Esophagus (tissue), 2 donors: ENCODE data around the gene RNF144A. TPM values are rescaled to one million over a fixed set of nuclear protein-coding genes. Genes with fewer than 3 reads are reported as not detected.

Source experiments
- H3K27ac ChIP-seq, 2 donors: one replicate each; pipeline ENCODE4 v1.5.1; 2013; ENCODE audit warnings: low read depth in 2 of 2, mild to moderate bottlenecking in 2 of 2, inconsistent platforms in 1 of 2, low read length in 1 of 2, moderate library complexity in 1 of 2
- H3K27me3 ChIP-seq, 2 donors: one replicate each; pipeline ENCODE4 v1.6.1; 2013; ENCODE audit warnings: low read length in 2 of 2, control low read depth in 1 of 2, mild to moderate bottlenecking in 1 of 2; ENCODE audit not compliant: insufficient read depth in 2 of 2, control insufficient read depth in 1 of 2
- H3K36me3 ChIP-seq, 2 donors: one replicate each; pipeline ENCODE4 v1.6.1; 2013; ENCODE audit warnings: low read length in 1 of 2; ENCODE audit not compliant: control insufficient read depth in 2 of 2, insufficient read depth in 2 of 2
- H3K4me1 ChIP-seq, 2 donors: one replicate each; pipeline ENCODE4 v1.6.1; 2013; ENCODE audit warnings: low read length in 1 of 2; ENCODE audit not compliant: control insufficient read depth in 2 of 2, insufficient read depth in 2 of 2
- H3K4me3 ChIP-seq, 2 donors: one replicate each; pipeline ENCODE4 v1.5.1; 2013; ENCODE audit warnings: low read length in 2 of 2, mild to moderate bottlenecking in 2 of 2, low read depth in 1 of 2, moderate library complexity in 1 of 2
- H3K9me3 ChIP-seq, 2 donors: one replicate each; pipeline ENCODE4 v1.6.1; 2013; ENCODE audit warnings: mild to moderate bottlenecking in 2 of 2, low read depth in 1 of 2, low read length in 1 of 2, moderate library complexity in 1 of 2; ENCODE audit not compliant: control insufficient read depth in 2 of 2, insufficient read depth in 1 of 2
- WGBS, 2 donors: extraction: QIAGEN DNeasy Blood & Tissue Kit; methylation state at CpG; one replicate each; pipeline ENCODE4 v1.1.7; 2013; 5-methylcytosine and 5-hydroxymethylcytosine counted together
- polyA plus RNA-seq, 2 donors: library from polyadenylated mRNA; stranded (reverse); fragments of 200-250 nt; gene quantifications; one replicate each; pipeline ENCODE4 v1.2.3, GENCODE V29; 2013
- donor health status: healthy with polysubstance abuse.
- donor health status: Bipolar disorder and iron deficiency.

The RNF144A gene
- polyA plus RNA-seq, 2 donors = 2.0 to 2.4 TPM

DNA sequence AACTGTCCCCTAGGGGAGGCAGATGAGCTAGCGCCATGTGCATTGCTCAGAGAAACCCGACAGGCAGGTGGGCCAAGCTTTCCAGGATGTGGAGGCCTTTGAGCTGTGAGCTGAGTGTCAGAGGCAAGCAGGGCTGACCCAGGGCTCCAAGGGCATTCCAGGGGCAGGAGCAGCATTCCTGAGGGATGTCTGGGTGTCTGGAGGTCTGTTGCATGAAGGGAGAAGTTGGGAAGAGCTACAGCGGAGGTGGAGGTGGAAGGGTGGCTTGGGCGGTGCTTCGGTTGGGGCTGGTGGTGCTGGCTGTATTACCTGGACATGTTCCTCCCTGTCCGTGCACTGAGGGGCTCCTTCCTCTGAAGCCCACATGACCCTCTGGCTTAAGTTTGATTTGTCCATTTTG is 102.8 kb downstream of the RNF144A start:
- no peaks in the 10 kb centered on the region for H3K27me3 ChIP-seq
- no peak overlapping the region for H3K4me3 ChIP-seq
- H3K4me1 ChIP-seq = peaks cover 0 to 3% of the 10 kb centered on the region in 2 donors
- no peaks in the 10 kb centered on the region for H3K9me3 ChIP-seq
- no peak overlapping the region for H3K27ac ChIP-seq
- H3K36me3 ChIP-seq = peaks cover 3 to 10% of the 10 kb centered on the region in 2 donors
- 95 to 96% methylated on average over 6 of the region's 6 CpGs for WGBS, 2 donors

DNA sequence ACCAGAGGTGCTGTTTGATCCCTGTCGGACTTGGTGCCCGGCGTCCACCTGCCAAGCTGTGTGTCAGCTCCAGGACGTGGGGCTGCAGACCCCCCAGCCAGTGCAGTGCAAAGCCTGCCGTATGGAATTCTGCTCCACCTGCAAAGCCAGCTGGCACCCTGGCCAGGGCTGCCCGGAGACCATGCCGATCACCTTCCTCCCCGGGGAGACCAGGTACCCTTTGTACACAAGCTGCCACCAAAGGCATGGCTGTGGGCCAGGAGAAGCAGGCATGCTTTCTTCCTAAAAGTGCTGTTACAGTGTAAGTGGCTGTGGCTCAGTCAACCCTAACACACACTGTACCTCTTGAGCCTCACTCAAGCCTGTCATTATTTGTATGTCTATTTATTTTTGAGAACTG is 103.3 kb downstream of the RNF144A start:
- Histone ChIP-seq H3K27ac (no peak overlapping the region), H3K4me3 (no peak overlapping the region), H3K27me3 (no peaks in the 10 kb centered on the region), H3K4me1 (peaks cover 0 to 3% of the 10 kb centered on the region in 2 donors), H3K36me3 (peaks cover 3 to 10% of the 10 kb centered on the region in 2 donors), H3K9me3 (no peaks in the 10 kb centered on the region)
- WGBS, 2 donors = 84 to 94% methylated on average over 8 of the region's 8 CpGs

- WGBS, 2 donors = 77 to 83% methylated on average over 11 of the region's 11 CpGs
- no peaks in the 10 kb centered on the region for H3K9me3 ChIP-seq
- H3K4me1 ChIP-seq = peaks cover 0 to 3% of the 10 kb centered on the region in 2 donors
- H3K27me3 ChIP-seq = no peaks in the 10 kb centered on the region
- H3K27ac ChIP-seq = no peak overlapping the region
- peaks cover 3 to 10% of the 10 kb centered on the region in 2 donors for H3K36me3 ChIP-seq
- H3K4me3 ChIP-seq = no peak overlapping the region
Measured at GRCh38 chr2:7020939-7021470, 103.8 kb downstream of the RNF144A start.

DNA sequence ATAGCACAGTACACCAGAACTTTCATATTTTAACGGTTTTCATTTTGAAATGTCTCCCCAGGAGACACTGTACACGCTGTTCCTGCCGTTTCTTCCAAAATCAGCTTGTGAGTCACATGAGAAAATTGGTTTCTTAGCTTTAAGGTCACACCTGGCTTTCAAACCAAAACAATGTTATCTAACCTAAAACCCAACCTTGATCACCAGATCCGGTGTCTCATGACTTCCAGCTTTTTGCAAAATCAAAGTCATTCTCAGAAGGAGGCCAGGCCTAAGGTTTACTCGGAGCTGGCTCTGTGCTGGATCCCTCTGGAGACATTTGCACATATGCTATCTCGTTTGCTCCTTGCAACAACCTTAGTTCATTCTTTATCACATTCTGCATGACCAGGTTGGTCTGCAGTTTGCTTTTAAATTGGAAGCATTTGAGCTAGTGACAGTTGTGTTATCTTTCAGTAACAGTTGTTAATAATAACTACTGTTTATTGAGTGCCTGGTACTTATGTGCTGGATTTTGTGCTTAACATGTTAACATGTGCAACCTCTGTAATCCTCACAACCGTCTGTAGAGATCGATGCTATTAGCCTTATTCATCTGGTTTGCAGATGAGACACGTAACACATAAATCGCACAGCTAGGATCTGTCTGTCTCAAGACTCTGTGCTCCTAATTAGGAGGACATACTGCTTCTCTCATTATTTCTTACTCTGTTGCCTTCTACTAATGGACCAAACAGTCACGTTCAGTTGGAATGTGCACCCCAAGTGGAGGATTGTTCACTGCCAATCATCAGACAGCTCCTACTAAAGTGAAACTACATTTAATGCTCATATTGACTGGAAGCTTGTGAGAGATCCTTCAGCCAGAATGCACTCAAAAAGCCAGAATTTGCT is 105.5 kb downstream of the RNF144A start:
- H3K27ac ChIP-seq = no peak overlapping the region

GRCh38 chr2:7023542-7023941 is 106.3 kb downstream of the RNF144A start:
- Histone ChIP-seq H3K36me3 (peaks cover 3 to 8% of the 10 kb centered on the region in 2 donors), H3K27ac (no peak overlapping the region), H3K4me1 (no peaks in the 10 kb centered on the region), H3K9me3 (no peaks in the 10 kb centered on the region), H3K4me3 (no peak overlapping the region), H3K27me3 (no peaks in the 10 kb centered on the region)
- 61 to 74% methylated on average over 2 of the region's 2 CpGs for WGBS, 2 donors

More for the DNA sequence above, 105.5 kb downstream of the RNF144A start:
- H3K9me3 ChIP-seq = no peaks in the 10 kb centered on the region
- 59 to 76% methylated on average over 11 of the region's 11 CpGs for WGBS, 2 donors
- H3K27me3 ChIP-seq = no peaks in the 10 kb centered on the region
- peaks cover 3 to 8% of the 10 kb centered on the region in 2 donors for H3K36me3 ChIP-seq
- H3K4me1 ChIP-seq = no peaks in the 10 kb centered on the region
- H3K4me3 ChIP-seq = no peak overlapping the region

GRCh38 chr2:7024261-7024660 is 107.0 kb downstream of the RNF144A start:
- Histone ChIP-seq H3K27me3 (no peaks in the 10 kb centered on the region), H3K4me1 (no peaks in the 10 kb centered on the region), H3K36me3 (peaks cover 3 to 8% of the 10 kb centered on the region in 2 donors), H3K9me3 (no peaks in the 10 kb centered on the region), H3K4me3 (no peak overlapping the region), H3K27ac (no peak overlapping the region)
- WGBS, 2 donors = 82 to 92% methylated on average over 18 of the region's 18 CpGs

GRCh38 chr2:7025082-7025481 is 107.9 kb downstream of the RNF144A start:
- no peaks in the 10 kb centered on the region for H3K9me3 ChIP-seq
- H3K36me3 ChIP-seq = peaks cover 3 to 13% of the 10 kb centered on the region in 2 donors
- no peak overlapping the region for H3K27ac ChIP-seq
- H3K4me1 ChIP-seq = no peaks in the 10 kb centered on the region
- no peak overlapping the region for H3K4me3 ChIP-seq
- H3K27me3 ChIP-seq = no peaks in the 10 kb centered on the region
- 92 to 95% methylated on average over 9 of the region's 9 CpGs for WGBS, 2 donors

GRCh38 chr2:7026742-7027141 is 109.5 kb downstream of the RNF144A start:
- H3K36me3 ChIP-seq = peaks cover 3 to 11% of the 10 kb centered on the region in 2 donors

GRCh38 chr2:7027411-7027810 is 110.2 kb downstream of the RNF144A start:
- peaks cover 0 to 2% of the 10 kb centered on the region in 2 donors for H3K4me1 ChIP-seq
- no peak overlapping the region for H3K4me3 ChIP-seq
- WGBS, 2 donors = 31 to 54% methylated on average over 4 of the region's 4 CpGs
- H3K36me3 ChIP-seq = peaks cover 3 to 13% of the 10 kb centered on the region in 2 donors
- no peaks in the 10 kb centered on the region for H3K27me3 ChIP-seq
- H3K27ac ChIP-seq = no peak overlapping the region
- H3K9me3 ChIP-seq = peaks cover 0 to 4% of the 10 kb centered on the region in 2 donors

More at GRCh38 chr2:7026742-7027141, 109.5 kb downstream of the RNF144A start:
- H3K4me3 ChIP-seq = no peak overlapping the region
- H3K4me1 ChIP-seq = peaks cover 0 to 2% of the 10 kb centered on the region in 2 donors
- peaks cover 0 to 4% of the 10 kb centered on the region in 2 donors for H3K9me3 ChIP-seq
- 81 to 85% methylated on average over 8 of the region's 8 CpGs for WGBS, 2 donors
- H3K27ac ChIP-seq = no peak overlapping the region
- H3K27me3 ChIP-seq = no peaks in the 10 kb centered on the region
